K562 (cell line): ENCODE measurements around the gene RCSD1. TPM values are rescaled to one million over a fixed set of nuclear protein-coding genes. Genes with fewer than 3 reads are reported as not detected.

Source experiments
- ELF2 ChIP-seq: fragments of 250-450 bp; sonication (Bioruptor Pico); IDR thresholded peaks from 2 replicates; pipeline ENCODE4 v1.5.0; 2021; ENCODE audit warnings: mild to moderate bottlenecking
- FOXJ2 ChIP-seq: fragments of 200-800 bp; sonication (Bioruptor generic); IDR thresholded peaks from 2 replicates; pipeline ENCODE4 v1.6.1; 2016; ENCODE audit warnings: missing genetic modification characterization, missing compliant biosample characterization
- HIVEP1 ChIP-seq: fragments of 250-450 bp; sonication (Bioruptor Pico); IDR thresholded peaks from 2 replicates; pipeline ENCODE4 v1.4.0; 2020; ENCODE audit warnings: mild to moderate bottlenecking
- MAFF ChIP-seq: IDR thresholded peaks from 2 replicates; pipeline ENCODE4 v1.6.1; 2012; ENCODE audit warnings: low read length, improper control_type of control experiment
- NR1H2 ChIP-seq: sonication (generic); formaldehyde crosslinking; IDR thresholded peaks from 2 replicates; pipeline ENCODE4 v1.4.0; 2020; ENCODE audit warnings: mild to moderate bottlenecking, missing genetic modification reagents
- PHF21A ChIP-seq: fragments of 450-650 bp; IDR thresholded peaks from 2 replicates; pipeline ENCODE4 v1.6.1; 2017; ENCODE audit warnings: low read depth, borderline replicate concordance
- POLR3G ChIP-seq: IDR thresholded peaks from 2 replicates; pipeline ENCODE4 v1.6.1; 2011; ENCODE audit not compliant: insufficient read length, insufficient replicate concordance; ENCODE audit errors: extremely low read depth
- SMARCA4 ChIP-seq: fragments of 450-650 bp; IDR thresholded peaks from 2 replicates; pipeline ENCODE4 v1.6.1; 2016
- SOX6 ChIP-seq: fragments of 450-650 bp; IDR thresholded peaks from 2 replicates; pipeline ENCODE4 v1.6.1; 2014; ENCODE audit warnings: mild to moderate bottlenecking
- XRCC5 ChIP-seq: fragments of 200-400 bp; formaldehyde crosslinking; IDR thresholded peaks from 2 replicates; pipeline ENCODE4 v1.6.1; 2017; ENCODE audit warnings: low read depth, mild to moderate bottlenecking, low read length
- YBX1 ChIP-seq: fragments of 450-650 bp; IDR thresholded peaks from 2 replicates; pipeline ENCODE4 v1.7.1; 2016; ENCODE audit warnings: mild to moderate bottlenecking
- ZC3H4 ChIP-seq: sonication (generic); formaldehyde crosslinking; IDR thresholded peaks from 2 replicates; pipeline ENCODE4 v1.9.0; 2021; ENCODE audit warnings: missing genetic modification reagents, borderline replicate concordance
- ZNF134 ChIP-seq: fragments of 250-450 bp; sonication (Bioruptor Pico); conservative IDR thresholded peaks from 2 replicates; pipeline ENCODE4 v1.4.0; 2020
- polyA plus RNA-seq, 8 experiments: library from polyadenylated mRNA; depleted of rRNA in 4 of 8; stranded (reverse) in 5 of 8; unstranded in 3 of 8; fragments of >200 nt; fragmentation: Nextera tagmentation in 2 of 8; fragmentation: Illumina TruSeq in 1 of 8; extraction: Ambion mirVana in 2 of 8; extraction: Trizol in 1 of 8; gene quantifications; 2 replicates each; pipeline versions ENCODE4 v1.2.1 to v1.2.3, GENCODE V29; 2011 to 2014; ENCODE audit warnings: inconsistent platforms in 1 of 8, missing spikeins in 1 of 8
- total RNA-seq, 7 experiments: library from RNA; depleted of rRNA in 6 of 7; stranded (reverse); fragments of >200 nt in 6 of 7; fragmentation: Illumina TruSeq in 2 of 7; extraction: Trizol in 2 of 7; gene quantifications; 2 replicates each; pipeline versions ENCODE4 v1.2.1 to v1.2.3, GENCODE V29; 2011 to 2021; ENCODE audit warnings: low replicate concordance in 1 of 7
- TF ChIP-seq, protein P1 (sequence below): fragments of 250-450 bp; sonication (Bioruptor Pico); IDR thresholded peaks from 2 replicates; pipeline ENCODE4 v1.8.0; 2021; ENCODE audit warnings: mild to moderate bottlenecking, moderate library complexity
- TF ChIP-seq, protein P2 (sequence below): fragments of 250-450 bp; sonication (Bioruptor Pico); IDR thresholded peaks from 2 replicates; pipeline ENCODE4 v1.8.0; 2022; ENCODE audit warnings: moderate library complexity, mild to moderate bottlenecking, inconsistent platforms
- TF ChIP-seq, protein P3 (sequence below): IDR thresholded peaks from 2 replicates; pipeline ENCODE4 v1.6.1; 2016; ENCODE audit warnings: missing genetic modification characterization, missing compliant biosample characterization
- TF ChIP-seq, protein P4 (sequence below): fragments of 450-650 bp; formaldehyde crosslinking; IDR thresholded peaks from 2 replicates; pipeline ENCODE4 v1.4.0; 2020; ENCODE audit warnings: mild to moderate bottlenecking
- TF ChIP-seq, protein P5 (sequence below): fragments of 250-450 bp; sonication (Bioruptor Pico); IDR thresholded peaks from 2 replicates; pipeline ENCODE4 v1.4.0; 2020

Gene RCSD1
- total and polyA plus RNA-seq, 9 of the 15 experiments (the other 6 are each of a cell fraction or from before 2014, with no cell fraction given) = 7.8 to 69.8 (median 45.3) TPM

DNA sequence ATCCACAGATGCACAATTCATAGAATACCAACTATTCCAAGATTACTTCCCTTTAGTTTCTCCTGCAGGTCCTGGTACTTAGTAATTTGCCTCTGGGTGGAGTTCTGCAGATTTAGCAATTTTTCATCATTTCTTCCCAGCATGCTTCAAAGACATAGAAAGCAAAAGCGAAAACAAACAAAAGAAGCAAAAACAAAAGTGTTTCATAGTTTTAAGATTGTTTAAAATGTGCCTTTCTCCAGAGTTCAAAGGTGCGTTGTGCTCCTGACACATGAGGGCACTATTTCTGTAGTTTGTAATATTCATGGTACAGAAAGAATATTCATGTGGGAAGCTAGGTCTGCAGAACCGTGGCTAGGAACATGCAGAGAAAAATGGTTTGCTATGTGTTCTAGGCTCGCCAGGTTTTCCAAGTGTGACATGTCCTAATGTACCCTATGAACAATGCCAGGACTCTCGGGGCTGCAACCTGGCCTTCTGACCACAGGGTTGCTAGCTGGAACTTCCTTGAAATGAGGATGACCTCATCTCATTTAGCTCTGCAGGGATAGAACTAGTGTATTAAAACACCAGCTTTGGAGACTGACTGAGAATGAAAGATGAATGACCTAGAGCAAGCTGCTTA lies 30.0 kb upstream of the RCSD1 start (continued):
- TF ChIP-seq POLR3G = no peak
- no peak for TF ChIP-seq ELF2 (CRISPR knock-in tag)
- TF ChIP-seq, protein P1, sequence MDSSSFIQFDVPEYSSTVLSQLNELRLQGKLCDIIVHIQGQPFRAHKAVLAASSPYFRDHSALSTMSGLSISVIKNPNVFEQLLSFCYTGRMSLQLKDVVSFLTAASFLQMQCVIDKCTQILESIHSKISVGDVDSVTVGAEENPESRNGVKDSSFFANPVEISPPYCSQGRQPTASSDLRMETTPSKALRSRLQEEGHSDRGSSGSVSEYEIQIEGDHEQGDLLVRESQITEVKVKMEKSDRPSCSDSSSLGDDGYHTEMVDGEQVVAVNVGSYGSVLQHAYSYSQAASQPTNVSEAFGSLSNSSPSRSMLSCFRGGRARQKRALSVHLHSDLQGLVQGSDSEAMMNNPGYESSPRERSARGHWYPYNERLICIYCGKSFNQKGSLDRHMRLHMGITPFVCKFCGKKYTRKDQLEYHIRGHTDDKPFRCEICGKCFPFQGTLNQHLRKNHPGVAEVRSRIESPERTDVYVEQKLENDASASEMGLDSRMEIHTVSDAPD (CRISPR knock-in tag) = no peak
- TF ChIP-seq, protein P2, sequence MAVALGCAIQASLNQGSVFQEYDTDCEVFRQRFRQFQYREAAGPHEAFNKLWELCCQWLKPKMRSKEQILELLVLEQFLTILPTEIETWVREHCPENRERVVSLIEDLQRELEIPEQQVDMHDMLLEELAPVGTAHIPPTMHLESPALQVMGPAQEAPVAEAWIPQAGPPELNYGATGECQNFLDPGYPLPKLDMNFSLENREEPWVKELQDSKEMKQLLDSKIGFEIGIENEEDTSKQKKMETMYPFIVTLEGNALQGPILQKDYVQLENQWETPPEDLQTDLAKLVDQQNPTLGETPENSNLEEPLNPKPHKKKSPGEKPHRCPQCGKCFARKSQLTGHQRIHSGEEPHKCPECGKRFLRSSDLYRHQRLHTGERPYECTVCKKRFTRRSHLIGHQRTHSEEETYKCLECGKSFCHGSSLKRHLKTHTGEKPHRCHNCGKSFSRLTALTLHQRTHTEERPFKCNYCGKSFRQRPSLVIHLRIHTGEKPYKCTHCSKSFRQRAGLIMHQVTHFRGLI (CRISPR knock-in tag) = no peak
- TF ChIP-seq ZNF134 = no peak
- TF ChIP-seq NR1H2 (CRISPR knock-in tag) = no peak
- TF ChIP-seq SOX6 = peak; percentile 55; the same call in 1 of the 2 replicates
- TF ChIP-seq MAFF = 0 out of 2 replicates have a peak, but pooled peaks have one; percentile 16
- peak; percentile 69; the same call in 1 of the 2 replicates for TF ChIP-seq SMARCA4
- TF ChIP-seq YBX1 = no peak
- TF ChIP-seq, protein P3, sequence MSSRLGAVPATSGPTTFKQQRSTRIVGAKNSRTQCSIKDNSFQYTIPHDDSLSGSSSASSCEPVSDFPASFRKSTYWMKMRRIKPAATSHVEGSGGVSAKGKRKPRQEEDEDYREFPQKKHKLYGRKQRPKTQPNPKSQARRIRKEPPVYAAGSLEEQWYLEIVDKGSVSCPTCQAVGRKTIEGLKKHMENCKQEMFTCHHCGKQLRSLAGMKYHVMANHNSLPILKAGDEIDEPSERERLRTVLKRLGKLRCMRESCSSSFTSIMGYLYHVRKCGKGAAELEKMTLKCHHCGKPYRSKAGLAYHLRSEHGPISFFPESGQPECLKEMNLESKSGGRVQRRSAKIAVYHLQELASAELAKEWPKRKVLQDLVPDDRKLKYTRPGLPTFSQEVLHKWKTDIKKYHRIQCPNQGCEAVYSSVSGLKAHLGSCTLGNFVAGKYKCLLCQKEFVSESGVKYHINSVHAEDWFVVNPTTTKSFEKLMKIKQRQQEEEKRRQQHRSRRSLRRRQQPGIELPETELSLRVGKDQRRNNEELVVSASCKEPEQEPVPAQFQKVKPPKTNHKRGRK (tag) = no peak
- no peak for TF ChIP-seq XRCC5
- TF ChIP-seq PHF21A = no peak
- no peak for TF ChIP-seq ZC3H4 (CRISPR knock-in tag)
- TF ChIP-seq HIVEP1 (CRISPR knock-in tag) = no peak
- no peak for TF ChIP-seq FOXJ2 (tag)
- TF ChIP-seq, protein P4, sequence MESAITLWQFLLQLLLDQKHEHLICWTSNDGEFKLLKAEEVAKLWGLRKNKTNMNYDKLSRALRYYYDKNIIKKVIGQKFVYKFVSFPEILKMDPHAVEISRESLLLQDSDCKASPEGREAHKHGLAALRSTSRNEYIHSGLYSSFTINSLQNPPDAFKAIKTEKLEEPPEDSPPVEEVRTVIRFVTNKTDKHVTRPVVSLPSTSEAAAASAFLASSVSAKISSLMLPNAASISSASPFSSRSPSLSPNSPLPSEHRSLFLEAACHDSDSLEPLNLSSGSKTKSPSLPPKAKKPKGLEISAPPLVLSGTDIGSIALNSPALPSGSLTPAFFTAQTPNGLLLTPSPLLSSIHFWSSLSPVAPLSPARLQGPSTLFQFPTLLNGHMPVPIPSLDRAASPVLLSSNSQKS (CRISPR knock-in tag) = 0 out of 2 replicates have a peak, but pooled peaks have one; percentile 51
- TF ChIP-seq, protein P5, sequence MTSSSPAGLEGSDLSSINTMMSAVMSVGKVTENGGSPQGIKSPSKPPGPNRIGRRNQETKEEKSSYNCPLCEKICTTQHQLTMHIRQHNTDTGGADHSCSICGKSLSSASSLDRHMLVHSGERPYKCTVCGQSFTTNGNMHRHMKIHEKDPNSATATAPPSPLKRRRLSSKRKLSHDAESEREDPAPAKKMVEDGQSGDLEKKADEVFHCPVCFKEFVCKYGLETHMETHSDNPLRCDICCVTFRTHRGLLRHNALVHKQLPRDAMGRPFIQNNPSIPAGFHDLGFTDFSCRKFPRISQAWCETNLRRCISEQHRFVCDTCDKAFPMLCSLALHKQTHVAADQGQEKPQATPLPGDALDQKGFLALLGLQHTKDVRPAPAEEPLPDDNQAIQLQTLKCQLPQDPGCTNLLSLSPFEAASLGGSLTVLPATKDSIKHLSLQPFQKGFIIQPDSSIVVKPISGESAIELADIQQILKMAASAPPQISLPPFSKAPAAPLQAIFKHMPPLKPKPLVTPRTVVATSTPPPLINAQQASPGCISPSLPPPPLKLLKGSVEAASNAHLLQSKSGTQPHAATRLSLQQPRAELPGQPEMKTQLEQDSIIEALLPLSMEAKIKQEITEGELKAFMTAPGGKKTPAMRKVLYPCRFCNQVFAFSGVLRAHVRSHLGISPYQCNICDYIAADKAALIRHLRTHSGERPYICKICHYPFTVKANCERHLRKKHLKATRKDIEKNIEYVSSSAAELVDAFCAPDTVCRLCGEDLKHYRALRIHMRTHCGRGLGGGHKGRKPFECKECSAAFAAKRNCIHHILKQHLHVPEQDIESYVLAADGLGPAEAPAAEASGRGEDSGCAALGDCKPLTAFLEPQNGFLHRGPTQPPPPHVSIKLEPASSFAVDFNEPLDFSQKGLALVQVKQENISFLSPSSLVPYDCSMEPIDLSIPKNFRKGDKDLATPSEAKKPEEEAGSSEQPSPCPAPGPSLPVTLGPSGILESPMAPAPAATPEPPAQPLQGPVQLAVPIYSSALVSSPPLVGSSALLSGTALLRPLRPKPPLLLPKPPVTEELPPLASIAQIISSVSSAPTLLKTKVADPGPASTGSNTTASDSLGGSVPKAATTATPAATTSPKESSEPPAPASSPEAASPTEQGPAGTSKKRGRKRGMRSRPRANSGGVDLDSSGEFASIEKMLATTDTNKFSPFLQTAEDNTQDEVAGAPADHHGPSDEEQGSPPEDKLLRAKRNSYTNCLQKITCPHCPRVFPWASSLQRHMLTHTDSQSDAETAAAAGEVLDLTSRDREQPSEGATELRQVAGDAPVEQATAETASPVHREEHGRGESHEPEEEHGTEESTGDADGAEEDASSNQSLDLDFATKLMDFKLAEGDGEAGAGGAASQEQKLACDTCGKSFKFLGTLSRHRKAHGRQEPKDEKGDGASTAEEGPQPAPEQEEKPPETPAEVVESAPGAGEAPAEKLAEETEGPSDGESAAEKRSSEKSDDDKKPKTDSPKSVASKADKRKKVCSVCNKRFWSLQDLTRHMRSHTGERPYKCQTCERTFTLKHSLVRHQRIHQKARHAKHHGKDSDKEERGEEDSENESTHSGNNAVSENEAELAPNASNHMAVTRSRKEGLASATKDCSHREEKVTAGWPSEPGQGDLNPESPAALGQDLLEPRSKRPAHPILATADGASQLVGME (CRISPR knock-in tag) = no peak
